GM21528 (cell line): Measurements from ENCODE around the gene DSG2.
"Not testable (repeated sequence)": the region's sequence is repeated elsewhere in the genome, so short reads cannot be mapped to it uniquely, and the experiment has no call there.

Source experiments
- ATAC-seq: cut with Tn5 transposase; IDR thresholded peaks from one replicate; pipeline ENCODE4 v1.9.1; 2021; ENCODE audit warnings: mild to moderate bottlenecking, moderate library complexity; ENCODE audit not compliant: unreplicated experiment, low FRiP score

Gene DSG2

GRCh38 chr18:31498574-31499524 lies 872 bp downstream of the DSG2 start:
- no peak for ATAC-seq

- ATAC-seq, result peak; percentile 88
Measured at GRCh38 chr18:31500051-31500688, 2.2 kb downstream of the DSG2 start.

- no peak for ATAC-seq
Measured at GRCh38 chr18:31503011-31503410, 5.0 kb downstream of the DSG2 start.

DNA sequence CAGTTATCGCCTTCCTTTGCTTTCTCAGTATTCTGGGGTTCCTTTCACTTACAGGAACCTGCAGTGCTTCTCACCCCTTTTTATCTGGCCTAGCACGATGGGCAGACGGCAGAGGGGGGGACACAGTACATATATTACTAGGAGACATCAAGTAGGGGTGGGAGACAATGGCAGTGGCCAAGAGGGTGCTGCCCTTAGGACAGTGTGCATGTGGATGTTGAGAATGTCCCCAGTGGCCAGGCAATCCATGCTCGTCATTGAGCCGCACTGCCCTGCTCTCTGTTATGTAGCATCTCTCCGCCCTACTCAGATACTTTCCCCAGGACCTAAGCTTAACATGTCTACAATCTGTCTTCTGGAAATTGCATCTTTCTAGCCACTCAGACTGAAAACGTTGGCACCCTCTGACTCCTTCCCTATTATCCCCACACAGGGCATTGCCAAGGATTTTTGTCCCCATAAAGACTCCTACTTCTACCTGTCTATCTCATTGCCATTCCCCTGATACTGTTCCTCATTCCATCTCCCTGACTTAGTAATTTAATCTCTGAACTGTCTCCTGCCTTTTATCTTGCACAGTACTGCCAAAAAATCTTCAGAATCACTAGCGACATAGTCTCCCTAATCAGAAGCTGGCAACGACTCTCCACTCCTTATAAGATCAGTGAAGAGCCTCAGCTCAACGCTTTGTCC lies 6.6 kb downstream of the DSG2 start:
- no peak for ATAC-seq

- no peak for ATAC-seq
Measured at GRCh38 chr18:31505156-31505555, 7.2 kb downstream of the DSG2 start.

GRCh38 chr18:31506024-31506742 lies 8.2 kb downstream of the DSG2 start:
- ATAC-seq, result no peak

GRCh38 chr18:31507124-31507523 lies 9.1 kb downstream of the DSG2 start:
- ATAC-seq, result not testable (repeated sequence)

- ATAC-seq, result no peak
Measured at GRCh38 chr18:31508781-31509180, 10.8 kb downstream of the DSG2 start.

- ATAC-seq, result no peak
Measured at GRCh38 chr18:31509571-31509970, 11.6 kb downstream of the DSG2 start.

- no peak for ATAC-seq
Measured at GRCh38 chr18:31510319-31510718, 12.3 kb downstream of the DSG2 start.

GRCh38 chr18:31511098-31511497 lies 13.1 kb downstream of the DSG2 start:
- no peak for ATAC-seq

GRCh38 chr18:31512203-31512764 lies 14.3 kb downstream of the DSG2 start:
- ATAC-seq, result no peak

DNA sequence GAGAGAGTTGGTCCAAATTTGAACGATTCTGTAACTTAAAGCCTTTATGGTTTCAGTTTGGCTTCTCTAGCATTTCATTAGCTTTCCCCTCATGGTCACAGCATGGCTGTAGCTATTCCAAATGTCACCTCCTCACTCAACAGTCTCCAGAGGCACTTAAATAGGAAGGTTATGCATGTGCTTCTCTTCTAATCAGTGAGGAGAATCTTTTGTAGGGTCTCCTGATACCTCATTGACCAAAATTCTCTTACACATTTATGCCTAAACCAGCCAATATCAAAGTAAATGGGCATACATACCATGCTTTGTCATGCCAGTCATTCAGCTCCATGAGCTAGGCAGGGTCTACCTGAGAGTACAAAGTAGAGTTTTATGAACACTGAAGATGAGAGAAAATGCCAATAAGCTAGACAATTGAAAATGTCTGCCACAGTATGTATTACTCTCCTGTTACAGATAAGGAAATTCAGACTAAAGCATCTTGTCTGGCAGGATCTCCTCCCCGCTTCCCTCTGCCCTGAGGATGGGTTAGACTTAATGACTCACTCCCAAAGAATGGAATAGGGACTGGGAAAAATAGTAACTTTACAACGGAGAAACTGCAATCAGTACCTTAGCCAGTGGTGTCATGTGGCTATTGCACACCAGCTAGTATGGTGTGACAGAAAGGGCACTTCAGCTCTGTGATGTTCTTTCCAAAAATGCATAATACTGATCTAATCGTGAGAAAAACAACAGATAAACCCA lies 15.4 kb downstream of the DSG2 start:
- no peak for ATAC-seq

GRCh38 chr18:31516437-31516836 lies 18.5 kb downstream of the DSG2 start:
- ATAC-seq, result no peak

- ATAC-seq, result no peak
Measured at GRCh38 chr18:31526374-31526773, 28.4 kb downstream of the DSG2 start.

DNA sequence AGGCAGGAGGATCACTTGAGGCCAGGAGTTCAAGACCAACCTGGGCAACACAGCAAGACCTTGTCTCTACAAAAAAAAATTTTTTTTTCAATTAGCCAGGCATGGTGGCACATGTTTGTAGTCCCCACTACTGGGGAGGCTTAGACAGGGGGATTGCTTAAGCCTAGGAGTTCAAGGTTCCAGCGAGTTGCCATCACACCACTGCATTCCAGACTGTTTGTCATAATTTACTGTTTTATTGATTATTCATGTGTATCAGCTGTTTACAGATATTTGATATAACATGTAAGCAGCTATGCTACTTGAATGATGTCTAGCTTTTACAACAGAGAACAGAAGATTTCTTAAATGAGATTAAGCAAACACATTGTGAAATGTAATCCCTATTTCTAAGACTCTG lies 35.3 kb downstream of the DSG2 start:
- no peak for ATAC-seq

DNA sequence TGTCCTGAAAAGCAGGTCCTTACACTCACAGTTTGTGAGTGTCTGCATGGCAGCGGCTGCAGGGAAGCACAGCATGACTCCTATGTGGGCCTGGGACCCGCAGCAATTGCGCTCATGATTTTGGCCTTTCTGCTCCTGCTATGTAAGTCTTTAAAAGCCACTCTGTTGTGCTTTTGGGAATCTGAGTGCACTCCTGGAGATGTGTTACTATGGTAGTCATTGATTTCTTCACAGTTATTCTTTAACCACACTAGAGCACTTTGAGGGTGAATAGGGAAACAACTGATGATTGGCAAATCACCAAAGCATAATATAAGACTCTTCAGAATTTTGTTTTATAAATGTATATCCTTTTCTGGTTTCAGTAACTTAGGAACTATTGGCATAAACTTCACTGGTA lies 40.9 kb downstream of the DSG2 start:
- no peak for ATAC-seq

DNA sequence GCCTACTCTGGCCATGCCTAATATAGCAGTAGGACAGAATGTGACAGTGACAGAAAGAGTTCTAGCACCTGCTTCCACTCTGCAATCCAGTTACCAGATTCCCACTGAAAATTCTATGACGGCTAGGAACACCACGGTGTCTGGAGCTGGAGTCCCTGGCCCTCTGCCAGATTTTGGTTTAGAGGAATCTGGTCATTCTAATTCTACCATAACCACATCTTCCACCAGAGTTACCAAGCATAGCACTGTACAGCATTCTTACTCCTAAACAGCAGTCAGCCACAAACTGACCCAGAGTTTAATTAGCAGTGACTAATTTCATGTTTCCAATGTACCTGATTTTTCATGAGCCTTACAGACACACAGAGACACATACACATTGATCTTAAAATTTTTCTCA lies 48.5 kb downstream of the DSG2 start:
- ATAC-seq, result no peak

GRCh38 chr18:31548853-31549252 lies 50.9 kb downstream of the DSG2 start:
- no peak for ATAC-seq

DNA sequence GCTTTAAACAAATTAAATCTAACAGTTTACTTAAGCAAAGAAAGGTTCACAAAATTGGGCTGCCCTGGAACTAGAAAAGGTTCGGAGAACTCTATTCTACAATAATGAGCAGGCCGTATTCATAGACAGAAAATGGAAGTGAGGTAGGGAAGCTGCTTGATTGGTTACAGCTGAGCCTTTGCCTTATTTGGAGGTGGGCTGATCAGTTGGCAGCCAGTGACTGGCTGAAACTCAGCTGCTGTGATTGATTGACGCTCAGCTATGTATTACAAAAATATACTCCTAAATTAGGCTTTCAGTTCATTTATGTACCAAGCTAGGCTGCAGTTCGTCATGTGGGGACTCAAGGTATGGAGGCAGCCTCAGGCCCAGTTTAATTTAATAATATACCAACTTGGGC lies 51.4 kb downstream of the DSG2 start:
- ATAC-seq, result no peak
